Mesenchymal stem cell (in vitro differentiated cells and primary cell): Measurements from ENCODE around the gene LCN1. TPM values are rescaled to one million over a fixed set of nuclear protein-coding genes. Genes with fewer than 3 reads are reported as not detected.

Source experiments
- DNase-seq: peaks from one replicate; pipeline ENCODE4 v3.0.0-alpha.2; 2013
- H2AFZ ChIP-seq: one replicate; pipeline ENCODE4 v1.6.1; 2013; ENCODE audit warnings: low read depth, mild to moderate bottlenecking, control low read depth, inconsistent platforms, low read length, moderate library complexity
- H2AK5ac ChIP-seq: 2 replicates; pipeline ENCODE4 v1.6.1; 2013; ENCODE audit warnings: low read length, moderate library complexity, mild to moderate bottlenecking, inconsistent platforms; ENCODE audit not compliant: severe bottlenecking
- H2BK120ac ChIP-seq: one replicate; pipeline ENCODE4 v1.6.1; 2013; ENCODE audit warnings: low read depth, mild to moderate bottlenecking, inconsistent platforms, low read length, moderate library complexity
- H2BK12ac ChIP-seq, 2 experiments: one replicate each; pipeline ENCODE4 v1.6.1; 2013; ENCODE audit warnings: inconsistent platforms in 2 of 2, low read length in 2 of 2, mild to moderate bottlenecking in 2 of 2, moderate library complexity in 2 of 2, control low read depth in 1 of 2
- H2BK15ac ChIP-seq: one replicate; pipeline ENCODE4 v1.6.1; 2013; ENCODE audit warnings: mild to moderate bottlenecking, low read depth, inconsistent platforms; ENCODE audit not compliant: poor library complexity, severe bottlenecking
- H2BK5ac ChIP-seq: 2 replicates; pipeline ENCODE4 v1.6.1; 2013; ENCODE audit warnings: low read depth, mild to moderate bottlenecking, low read length, control low read depth, inconsistent platforms; ENCODE audit not compliant: poor library complexity, severe bottlenecking
- H3K14ac ChIP-seq, 2 experiments: one replicate each; pipeline ENCODE4 v1.6.1; 2013; ENCODE audit warnings: inconsistent platforms in 2 of 2, low read length in 2 of 2, control low read depth in 1 of 2, mild to moderate bottlenecking in 1 of 2, moderate library complexity in 1 of 2
- H3K18ac ChIP-seq, 2 experiments: one replicate each; pipeline ENCODE4 v1.6.1; 2013; ENCODE audit warnings: inconsistent platforms in 2 of 2, low read length in 2 of 2, control low read depth in 1 of 2, low read depth in 1 of 2, mild to moderate bottlenecking in 1 of 2
- H3K23ac ChIP-seq, 2 experiments: one replicate each; pipeline ENCODE4 v1.6.1; 2013; ENCODE audit warnings: inconsistent platforms in 2 of 2, low read length in 2 of 2, mild to moderate bottlenecking in 2 of 2, moderate library complexity in 2 of 2, control low read depth in 1 of 2
- H3K27ac ChIP-seq: 2 replicates; pipeline ENCODE4 v1.5.1; 2013; ENCODE audit warnings: mild to moderate bottlenecking, moderate library complexity, low read length, control low read depth, inconsistent platforms; ENCODE audit not compliant: poor library complexity, severe bottlenecking
- H3K27me3 ChIP-seq, 2 experiments: 2 replicates each; pipeline versions ENCODE4 v1.6.1 to v1.7.0; 2013; ENCODE audit warnings: low read length in 2 of 2, mild to moderate bottlenecking in 2 of 2, moderate library complexity in 2 of 2, control low read depth in 1 of 2, inconsistent platforms in 1 of 2; ENCODE audit not compliant: control insufficient read depth in 1 of 2, insufficient read depth in 1 of 2
- H3K36me3 ChIP-seq, 2 experiments: 2 replicates each; pipeline versions ENCODE4 v1.6.1 to v1.7.0; 2013; ENCODE audit warnings: low read length in 2 of 2, control low read depth in 1 of 2, inconsistent platforms in 1 of 2, low read depth in 1 of 2, mild to moderate bottlenecking in 1 of 2; ENCODE audit not compliant: insufficient read depth in 2 of 2, control insufficient read depth in 1 of 2
- H3K4ac ChIP-seq, 2 experiments: one replicate each; pipeline ENCODE4 v1.6.1; 2013; ENCODE audit warnings: inconsistent platforms in 2 of 2, low read length in 2 of 2, mild to moderate bottlenecking in 2 of 2, moderate library complexity in 2 of 2, control low read depth in 1 of 2, low read depth in 1 of 2
- H3K4me1 ChIP-seq: 2 replicates; pipeline ENCODE4 v1.6.1; 2013; ENCODE audit warnings: low read depth, low read length, control low read depth; ENCODE audit not compliant: control insufficient read depth, insufficient read depth
- H3K4me2 ChIP-seq: 2 replicates; pipeline ENCODE4 v1.6.1; 2013; ENCODE audit warnings: low read length, mild to moderate bottlenecking, inconsistent platforms; ENCODE audit not compliant: poor library complexity, severe bottlenecking
- H3K4me3 ChIP-seq, 2 experiments: 2 replicates each; pipeline versions ENCODE4 v1.5.1 to v1.7.0; 2013; ENCODE audit warnings: low read length in 2 of 2, mild to moderate bottlenecking in 2 of 2, control low read depth in 1 of 2, low read depth in 1 of 2; ENCODE audit not compliant: insufficient read depth in 1 of 2
- H3K79me1 ChIP-seq: replicated peaks from 2 replicates; pipeline ENCODE4 v1.6.1; 2013; ENCODE audit warnings: mild to moderate bottlenecking, control low read depth, low read length, inconsistent platforms; ENCODE audit not compliant: poor library complexity, severe bottlenecking
- H3K9ac ChIP-seq: 2 replicates; pipeline ENCODE4 v1.7.0; 2013; ENCODE audit warnings: mild to moderate bottlenecking, low read length, moderate library complexity
- H3K9me3 ChIP-seq: 2 replicates; pipeline ENCODE4 v1.7.0; 2013; ENCODE audit warnings: mild to moderate bottlenecking, low read length; ENCODE audit not compliant: control insufficient read depth
- H4K8ac ChIP-seq: one replicate; pipeline ENCODE4 v1.6.1; 2013; ENCODE audit warnings: inconsistent platforms, mild to moderate bottlenecking, low read length, moderate library complexity
- H4K91ac ChIP-seq: one replicate; pipeline ENCODE4 v1.6.1; 2013; ENCODE audit warnings: mild to moderate bottlenecking, low read length, inconsistent platforms
- WGBS: methylation state at CpG from one replicate; pipeline ENCODE4 v1.1.7; 2013; ENCODE audit warnings: mixed read lengths; 5-methylcytosine and 5-hydroxymethylcytosine counted together
- polyA plus RNA-seq, 2 experiments: library from polyadenylated mRNA; stranded (reverse); fragments of 200-250 nt; gene quantifications; one replicate each; pipeline ENCODE4 v1.2.3, GENCODE V29; 2013

The LCN1 gene
- not detected for polyA plus RNA-seq (2013, experiment 1 of 2)
- not detected for polyA plus RNA-seq (2013, experiment 2 of 2)

GRCh38 chr9:135520916-135521607 is at the start of gene LCN1:
TSS of gene LCN1 (plus strand) at chr9:135521440. CDS start at chr9:135521498, 58 bp downstream.
- Histone ChIP-seq H2BK12ac (no peak within 1 kb of the TSS), H3K14ac (no peak within 1 kb of the TSS)
- 93% methylated on average over 17 of the region's 18 CpGs for WGBS

DNA sequence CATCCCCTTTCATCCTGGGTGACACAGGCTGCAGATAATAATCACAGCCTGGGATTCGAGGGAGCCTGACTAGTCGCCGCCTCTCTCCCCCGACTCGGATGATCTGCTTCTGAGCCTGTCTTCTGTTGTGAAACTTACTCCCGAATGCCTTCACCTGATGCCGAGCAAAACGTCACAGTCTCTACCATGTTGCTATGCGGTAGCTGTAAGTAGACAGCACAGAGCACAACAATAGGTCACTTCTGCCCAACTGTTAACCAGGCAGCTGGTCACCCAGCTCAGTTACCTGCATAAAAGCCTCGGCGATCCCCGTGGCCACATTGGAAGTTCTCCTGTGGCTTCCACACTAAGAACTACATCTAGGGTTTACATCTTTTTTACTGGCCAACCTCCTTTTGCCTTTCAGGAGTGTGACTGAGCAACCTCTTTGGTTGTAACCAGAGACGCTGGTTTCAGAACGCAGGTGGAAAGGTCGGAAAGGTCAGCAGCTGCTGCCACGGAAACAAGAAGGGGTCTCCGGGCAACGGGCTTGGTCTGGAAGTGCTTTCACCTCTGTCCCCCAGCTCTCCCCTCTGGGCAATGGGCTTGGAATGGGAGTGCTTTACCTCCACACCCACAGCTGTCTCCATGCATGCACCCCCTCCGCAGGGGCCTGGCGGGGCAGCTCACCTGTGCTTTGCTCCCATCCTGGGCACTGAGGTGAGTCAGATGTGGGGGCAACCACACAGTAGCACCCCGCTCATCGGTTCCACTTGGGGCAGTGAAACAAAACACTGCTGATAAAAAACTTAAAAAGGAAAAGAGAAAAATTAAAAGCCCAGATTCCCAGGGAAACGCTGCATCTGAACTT is 49.2 kb upstream of the LCN1 start:
- Histone ChIP-seq H3K36me3 (peaks cover 0 to 3% of the 10 kb centered on the region in 2 experiments), H3K79me1 (peaks cover 15% of the 10 kb centered on the region), H2BK12ac (no peak overlapping the region), H3K18ac (no peak overlapping the region), H4K8ac (no peak overlapping the region), H2BK5ac (no peak overlapping the region), H3K27me3 (no peaks in the 10 kb centered on the region), H2BK15ac (no peak overlapping the region), H3K27ac (no peak overlapping the region), H3K14ac (no peak overlapping the region), H3K4me3 (no peak overlapping the region), H4K91ac (no peak overlapping the region), H3K4me2 (no peak overlapping the region), H2BK120ac (no peak overlapping the region), H2AFZ (no peak overlapping the region), H3K4me1 (peaks cover 5% of the 10 kb centered on the region), H3K9ac (no peak overlapping the region), H3K23ac (no peak overlapping the region), H3K9me3 (no peaks in the 10 kb centered on the region), H3K4ac (no peak overlapping the region), H2AK5ac (no peak overlapping the region)
- WGBS = 76% methylated on average over 22 of the region's 23 CpGs
- DNase-seq = no peak

More at GRCh38 chr9:135520916-135521607, at the start of gene LCN1:
- H3K23ac ChIP-seq = peak within 1 kb of the TSS in 1 of 2 experiments; percentile 29
- H3K18ac ChIP-seq = no peak within 1 kb of the TSS
- no peak within 1 kb of the TSS for H3K4ac ChIP-seq
- H2AK5ac ChIP-seq = no peak within 1 kb of the TSS
- H4K91ac ChIP-seq = no peak within 1 kb of the TSS
- no peak within 1 kb of the TSS for H3K27ac ChIP-seq
- H3K4me3 ChIP-seq = no peak within 1 kb of the TSS
- H2BK120ac ChIP-seq = no peak within 1 kb of the TSS
- H2BK5ac ChIP-seq = no peak within 1 kb of the TSS
- no peak for DNase-seq
- no peaks in the 10 kb centered on the region for H3K9me3 ChIP-seq
- no peak within 1 kb of the TSS for H2AFZ ChIP-seq
- peaks cover 12 to 69% of the 10 kb centered on the region in 2 experiments for H3K27me3 ChIP-seq
- peaks cover 9% of the 10 kb centered on the region for H3K4me1 ChIP-seq
- no peaks in the 10 kb centered on the region for H3K79me1 ChIP-seq
- H3K36me3 ChIP-seq = no peaks in the 10 kb centered on the region
- H2BK15ac ChIP-seq = no peak within 1 kb of the TSS
- H3K9ac ChIP-seq = no peak within 1 kb of the TSS
- no peak within 1 kb of the TSS for H4K8ac ChIP-seq
- no peak within 1 kb of the TSS for H3K4me2 ChIP-seq

- Histone ChIP-seq H3K23ac (no peak overlapping the region), H3K14ac (no peak overlapping the region), H2BK5ac (no peak overlapping the region), H4K8ac (no peak overlapping the region), H3K9ac (no peak overlapping the region), H2AK5ac (no peak overlapping the region), H3K18ac (no peak overlapping the region), H3K4me3 (no peak overlapping the region), H3K79me1 (peaks cover 15% of the 10 kb centered on the region), H2BK15ac (no peak overlapping the region), H2BK120ac (no peak overlapping the region), H3K4me2 (no peak overlapping the region), H3K4ac (no peak overlapping the region), H2BK12ac (no peak overlapping the region), H3K9me3 (no peaks in the 10 kb centered on the region), H3K27ac (no peak overlapping the region), H3K36me3 (peaks cover 0 to 3% of the 10 kb centered on the region in 2 experiments), H4K91ac (no peak overlapping the region), H3K4me1 (peaks cover 10% of the 10 kb centered on the region), H2AFZ (no peak overlapping the region), H3K27me3 (no peaks in the 10 kb centered on the region)
- no peak for DNase-seq
- WGBS = 92% methylated on average over 12 of the region's 12 CpGs
Measured at GRCh38 chr9:135473972-135474543, 47.2 kb upstream of the LCN1 start.

- Histone ChIP-seq H4K91ac (no peak overlapping the region), H3K4me3 (no peak overlapping the region), H3K27ac (no peak overlapping the region), H3K18ac (no peak overlapping the region), H4K8ac (no peak overlapping the region), H2AK5ac (no peak overlapping the region), H2BK15ac (no peak overlapping the region), H2BK120ac (no peak overlapping the region), H3K4me1 (peaks cover 10% of the 10 kb centered on the region), H3K4ac (no peak overlapping the region), H3K14ac (no peak overlapping the region), H3K9me3 (no peaks in the 10 kb centered on the region), H2BK5ac (no peak overlapping the region), H3K79me1 (peaks cover 15% of the 10 kb centered on the region), H3K4me2 (no peak overlapping the region), H2AFZ (no peak overlapping the region), H3K9ac (no peak overlapping the region), H3K36me3 (peaks cover 0 to 3% of the 10 kb centered on the region in 2 experiments), H3K23ac (no peak overlapping the region), H2BK12ac (no peak overlapping the region), H3K27me3 (no peaks in the 10 kb centered on the region)
- WGBS = 59% methylated on average over 7 of the region's 12 CpGs
- peak; percentile 22 for DNase-seq
Measured at GRCh38 chr9:135474915-135475314, 46.3 kb upstream of the LCN1 start.
